ENCODE data around the gene USH2A. TPM values are rescaled to one million over a fixed set of nuclear protein-coding genes. Genes with fewer than 3 reads are reported as not detected.
"Not testable (repeated sequence)": the region's sequence is repeated elsewhere in the genome, so short reads cannot be mapped to it uniquely, and the experiment has no call there.

Gene USH2A
- polyA plus RNA-seq, 3 donors, result not detected

DNA sequence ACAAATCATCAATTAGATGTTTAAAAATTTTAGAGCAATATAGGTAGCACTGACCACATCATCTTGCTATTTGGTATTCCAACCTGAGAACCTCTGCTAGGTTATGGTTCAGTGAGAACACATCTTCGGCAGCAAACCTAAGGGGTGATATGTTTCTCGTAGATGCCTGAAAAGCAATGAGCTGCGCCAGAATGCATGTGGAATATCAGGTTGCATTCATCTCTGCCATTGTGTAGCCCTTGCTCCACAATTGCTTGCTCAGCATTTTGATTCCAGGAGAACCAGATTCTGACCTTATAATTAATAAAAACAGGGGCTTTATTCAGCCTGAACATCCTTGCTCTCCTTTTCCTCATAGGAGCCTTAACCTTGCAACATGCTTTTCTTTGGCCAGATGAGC, 408.1 kb downstream of the USH2A start:
- TF ChIP-seq, protein P1, sequence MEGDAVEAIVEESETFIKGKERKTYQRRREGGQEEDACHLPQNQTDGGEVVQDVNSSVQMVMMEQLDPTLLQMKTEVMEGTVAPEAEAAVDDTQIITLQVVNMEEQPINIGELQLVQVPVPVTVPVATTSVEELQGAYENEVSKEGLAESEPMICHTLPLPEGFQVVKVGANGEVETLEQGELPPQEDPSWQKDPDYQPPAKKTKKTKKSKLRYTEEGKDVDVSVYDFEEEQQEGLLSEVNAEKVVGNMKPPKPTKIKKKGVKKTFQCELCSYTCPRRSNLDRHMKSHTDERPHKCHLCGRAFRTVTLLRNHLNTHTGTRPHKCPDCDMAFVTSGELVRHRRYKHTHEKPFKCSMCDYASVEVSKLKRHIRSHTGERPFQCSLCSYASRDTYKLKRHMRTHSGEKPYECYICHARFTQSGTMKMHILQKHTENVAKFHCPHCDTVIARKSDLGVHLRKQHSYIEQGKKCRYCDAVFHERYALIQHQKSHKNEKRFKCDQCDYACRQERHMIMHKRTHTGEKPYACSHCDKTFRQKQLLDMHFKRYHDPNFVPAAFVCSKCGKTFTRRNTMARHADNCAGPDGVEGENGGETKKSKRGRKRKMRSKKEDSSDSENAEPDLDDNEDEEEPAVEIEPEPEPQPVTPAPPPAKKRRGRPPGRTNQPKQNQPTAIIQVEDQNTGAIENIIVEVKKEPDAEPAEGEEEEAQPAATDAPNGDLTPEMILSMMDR (IDR thresholded peaks at IDR 0.05), result no peak
- H3K4me1 Mint-ChIP-seq, result no peaks in the 10 kb centered on the region
- Histone ChIP-seq H3K27me3 (ENCODE audit: control insufficient read depth in 2 of 2, insufficient read depth in 2 of 2, low read length in 2 of 2) (no peaks in the 10 kb centered on the region), H3K4me1 (ENCODE audit: control insufficient read depth in 1 of 2, insufficient read depth in 2 of 2, low read length in 2 of 2) (no peaks in the 10 kb centered on the region), H3K36me3 (replicated peaks in 1 of 2; ENCODE audit: control insufficient read depth in 1 of 2, insufficient read depth in 2 of 2, low read length in 2 of 2) (no peaks in the 10 kb centered on the region), H3K9ac (ENCODE audit: insufficient read depth, low read length, poor library complexity, severe bottlenecking) (no peak overlapping the region), H3K4me3 (replicated peaks in 1 of 3; ENCODE audit: low read depth in 2 of 3, low read length in 3 of 3) (no peak overlapping the region), H2AFZ (ENCODE audit: insufficient read depth, low read depth, low read length, poor library complexity, severe bottlenecking) (no peak overlapping the region), H3K4me2 (replicated peaks; ENCODE audit: extremely low read depth, low read length, poor library complexity, severe bottlenecking) (no peak overlapping the region), H3K9me3 (replicated peaks in 1 of 2; ENCODE audit: control insufficient read depth in 1 of 2, insufficient read depth in 1 of 2, low read length in 2 of 2) (no peaks in the 10 kb centered on the region), H4K20me1 (ENCODE audit: insufficient read depth, low read length) (no peaks in the 10 kb centered on the region), H3K27ac (ENCODE audit: low read depth in 1 of 2, low read length in 2 of 2) (no peak overlapping the region), H3K79me2 (ENCODE audit: insufficient read depth, low read length) (no peaks in the 10 kb centered on the region)
- WGBS (ENCODE audit: insufficient coverage), result 84% methylated on average over 2 of the region's 3 CpGs
- H3K36me3 Mint-ChIP-seq, result no peaks in the 10 kb centered on the region
- DNase-seq, result no peak
- H3K27me3 Mint-ChIP-seq (ENCODE audit: low read depth in 3 of 3), result peaks cover 0 to 1% (median 0%) of the 10 kb centered on the region in 3 donors
- H3K4me3 Mint-ChIP-seq, result no peak overlapping the region
- H3K9me3 Mint-ChIP-seq, result peaks cover 0 to 7% (median 3%) of the 10 kb centered on the region in 7 donors
- intact Hi-C loops (cut with micrococcal nuclease), result no loop called here
- no peak overlapping the region for H3K27ac Mint-ChIP-seq

DNA sequence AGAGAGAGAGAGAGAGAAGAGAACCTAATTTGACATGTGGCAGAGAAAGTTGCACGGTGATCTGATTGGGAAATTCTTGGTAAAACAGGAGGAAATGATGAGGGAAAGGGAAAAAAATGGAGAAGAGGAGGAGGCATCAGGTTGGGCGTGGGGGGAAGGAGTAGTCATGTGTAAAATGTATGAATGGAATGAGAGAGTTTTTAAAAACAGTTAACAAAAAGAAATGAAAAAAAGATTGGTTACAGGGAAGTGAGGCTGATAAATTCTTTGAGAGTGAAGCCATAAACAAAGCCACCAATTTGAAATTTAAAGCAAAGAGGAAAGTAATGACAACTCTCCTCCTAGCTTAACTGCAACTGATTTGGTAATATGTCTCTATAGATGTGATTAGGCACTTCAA, 409.2 kb downstream of the USH2A start:
- H3K4me3 Mint-ChIP-seq, result no peak overlapping the region
- no peak overlapping the region for H2AFZ ChIP-seq (ENCODE audit: insufficient read depth, low read depth, low read length, poor library complexity, severe bottlenecking)
- no peak overlapping the region for H3K4me3 ChIP-seq (replicated peaks in 1 of 3; ENCODE audit: low read depth in 2 of 3, low read length in 3 of 3)
- H3K36me3 ChIP-seq (replicated peaks in 1 of 2; ENCODE audit: control insufficient read depth in 1 of 2, insufficient read depth in 2 of 2, low read length in 2 of 2), result no peaks in the 10 kb centered on the region
- H3K27me3 Mint-ChIP-seq (ENCODE audit: low read depth in 3 of 3), result peaks cover 0 to 1% (median 0%) of the 10 kb centered on the region in 3 donors
- no peaks in the 10 kb centered on the region for H3K4me1 ChIP-seq (ENCODE audit: control insufficient read depth in 1 of 2, insufficient read depth in 2 of 2, low read length in 2 of 2)
- H4K20me1 ChIP-seq (ENCODE audit: insufficient read depth, low read length), result no peaks in the 10 kb centered on the region
- no peak overlapping the region for H3K27ac ChIP-seq (ENCODE audit: low read depth in 1 of 2, low read length in 2 of 2)
- no peaks in the 10 kb centered on the region for H3K4me1 Mint-ChIP-seq
- H3K9me3 Mint-ChIP-seq, result peaks cover 0 to 12% (median 3%) of the 10 kb centered on the region in 7 donors
- TF ChIP-seq, protein P1 (IDR thresholded peaks at IDR 0.05), result no peak
- 40% methylated on average over 2 of the region's 2 CpGs for WGBS (ENCODE audit: insufficient coverage)
- no peaks in the 10 kb centered on the region for H3K27me3 ChIP-seq (ENCODE audit: control insufficient read depth in 2 of 2, insufficient read depth in 2 of 2, low read length in 2 of 2)
- no peaks in the 10 kb centered on the region for H3K9me3 ChIP-seq (replicated peaks in 1 of 2; ENCODE audit: control insufficient read depth in 1 of 2, insufficient read depth in 1 of 2, low read length in 2 of 2)
- no peak for DNase-seq
- H3K27ac Mint-ChIP-seq, result peak overlapping the region in 1 of 7 donors; percentile 2
- intact Hi-C loops (cut with micrococcal nuclease), result no loop called here
- H3K36me3 Mint-ChIP-seq, result no peaks in the 10 kb centered on the region
- H3K4me2 ChIP-seq (replicated peaks; ENCODE audit: extremely low read depth, low read length, poor library complexity, severe bottlenecking), result no peak overlapping the region
- H3K79me2 ChIP-seq (ENCODE audit: insufficient read depth, low read length), result no peaks in the 10 kb centered on the region
- H3K9ac ChIP-seq (ENCODE audit: insufficient read depth, low read length, poor library complexity, severe bottlenecking), result no peak overlapping the region

DNA sequence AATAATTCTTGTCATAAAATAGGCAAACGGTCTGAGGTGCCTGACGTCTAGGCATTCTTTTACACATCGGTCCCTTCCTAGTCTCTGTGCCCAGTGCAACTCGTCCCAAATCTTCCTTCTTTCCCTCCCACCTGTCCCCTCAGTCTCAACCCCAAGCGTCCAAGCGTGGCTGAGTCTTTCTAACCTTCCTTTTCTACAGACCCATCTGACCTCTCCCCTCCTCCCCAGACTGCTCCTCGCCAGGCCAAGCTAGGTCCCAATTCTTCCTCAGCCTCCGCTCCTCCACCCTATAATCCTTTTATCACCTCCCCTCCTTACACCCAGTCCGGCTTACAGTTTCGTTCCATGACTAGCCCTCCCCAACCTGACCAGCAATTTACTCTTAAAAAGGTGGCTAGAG, 413.8 kb downstream of the USH2A start:
- H3K27ac ChIP-seq (ENCODE audit: low read depth in 1 of 2, low read length in 2 of 2); H3K27ac Mint-ChIP-seq; H3K9ac ChIP-seq (ENCODE audit: insufficient read depth, low read length, poor library complexity, severe bottlenecking); H3K4me3 Mint-ChIP-seq; H3K4me2 ChIP-seq (replicated peaks; ENCODE audit: extremely low read depth, low read length, poor library complexity, severe bottlenecking); H3K4me1 Mint-ChIP-seq; H3K4me3 ChIP-seq (replicated peaks in 1 of 3; ENCODE audit: low read depth in 2 of 3, low read length in 3 of 3); H3K4me1 ChIP-seq (ENCODE audit: control insufficient read depth in 1 of 2, insufficient read depth in 2 of 2, low read length in 2 of 2); H3K36me3 ChIP-seq (replicated peaks in 1 of 2; ENCODE audit: control insufficient read depth in 1 of 2, insufficient read depth in 2 of 2, low read length in 2 of 2); H2AFZ ChIP-seq (ENCODE audit: insufficient read depth, low read depth, low read length, poor library complexity, severe bottlenecking); H3K79me2 ChIP-seq (ENCODE audit: insufficient read depth, low read length); H3K27me3 ChIP-seq (ENCODE audit: control insufficient read depth in 2 of 2, insufficient read depth in 2 of 2, low read length in 2 of 2); H3K36me3 Mint-ChIP-seq; H3K27me3 Mint-ChIP-seq (ENCODE audit: low read depth in 3 of 3); H4K20me1 ChIP-seq (ENCODE audit: insufficient read depth, low read length); H3K9me3 ChIP-seq (replicated peaks in 1 of 2; ENCODE audit: control insufficient read depth in 1 of 2, insufficient read depth in 1 of 2, low read length in 2 of 2); intact Hi-C loops (cut with micrococcal nuclease); DNase-seq: not testable (repeated sequence)
- peaks cover 0 to 18% (median 4%) of the 10 kb centered on the region in 7 donors for H3K9me3 Mint-ChIP-seq
- WGBS (ENCODE audit: insufficient coverage), result 84% methylated on average over 3 of the region's 10 CpGs
